SK-N-MC (cell line): ENCODE data around the gene PLXDC1.
"Not testable (repeated sequence)": the region's sequence is repeated elsewhere in the genome, so short reads cannot be mapped to it uniquely, and the experiment has no call there.

Experiments used
- DNase-seq: peaks from one replicate; pipeline ENCODE4 v3.0.0-alpha.2; 2011; ENCODE audit warnings: low read depth, low spot score
- H3K27ac ChIP-seq: fragments of 200-600 bp; sonication (generic); 2 replicates; pipeline ENCODE4 v1.5.1; 2016; ENCODE audit warnings: mixed run types
- H3K36me3 ChIP-seq: fragments of 200-600 bp; sonication (generic); 2 replicates; pipeline ENCODE4 v1.6.1; 2017; ENCODE audit warnings: antibody characterized with exemption, low read length, mixed read lengths; ENCODE audit not compliant: insufficient read depth
- H3K4me3 ChIP-seq: fragments of 200-600 bp; sonication (generic); 2 replicates; pipeline ENCODE4 v1.5.1; 2016
- H3K9ac ChIP-seq: fragments of 200-600 bp; sonication (generic); 2 replicates; pipeline ENCODE4 v1.8.0; 2017; ENCODE audit warnings: mixed run types, mixed read lengths; ENCODE audit not compliant: insufficient read length
- H3K9me3 ChIP-seq: fragments of 200-600 bp; sonication (generic); 2 replicates; pipeline ENCODE4 v1.6.1; 2017; ENCODE audit warnings: low read depth, mild to moderate bottlenecking, antibody characterized with exemption, low read length, moderate library complexity, mixed read lengths
- EZH2 ChIP-seq: fragments of 200-600 bp; sonication (generic); IDR thresholded peaks from one replicate; pipeline ENCODE4 v1.6.1; 2017; ENCODE audit warnings: antibody characterized with exemption
- FOXP2 ChIP-seq: optimal IDR thresholded peaks from 2 replicates; pipeline ENCODE3; 2011; ENCODE audit warnings: mild to moderate bottlenecking, moderate library complexity; ENCODE audit not compliant: insufficient read depth; ENCODE audit errors: extremely low read length, control extremely low read depth
- POLR2AphosphoS5 ChIP-seq: IDR thresholded peaks from 2 replicates; pipeline ENCODE4 v1.6.1; 2012; ENCODE audit warnings: mild to moderate bottlenecking, low read depth, low read length, borderline replicate concordance

PLXDC1 gene

GRCh38 chr17:39064819-39065218, 86.6 kb downstream of the PLXDC1 start:
- Histone ChIP-seq H3K27ac (no peak overlapping the region), H3K9ac (no peak overlapping the region), H3K4me3 (no peak overlapping the region), H3K9me3 (no peaks in the 10 kb centered on the region), H3K36me3 (no peaks in the 10 kb centered on the region)
- no peak for DNase-seq
- TF ChIP-seq FOXP2 (no peak), POLR2AphosphoS5 (no peak), EZH2 (no peak)

GRCh38 chr17:39064374-39064773, 87.1 kb downstream of the PLXDC1 start:
- no peak for TF ChIP-seq POLR2AphosphoS5
- no peak for TF ChIP-seq FOXP2
- TF ChIP-seq EZH2 = no peak
- H3K27ac ChIP-seq = no peak overlapping the region

GRCh38 chr17:39063681-39064069, 87.8 kb downstream of the PLXDC1 start:
- Histone ChIP-seq H3K27ac (no peak overlapping the region), H3K9ac (no peak overlapping the region), H3K36me3 (no peaks in the 10 kb centered on the region), H3K4me3 (no peak overlapping the region), H3K9me3 (no peaks in the 10 kb centered on the region)
- no peak for TF ChIP-seq POLR2AphosphoS5
- no peak for TF ChIP-seq FOXP2
- no peak for TF ChIP-seq EZH2
- DNase-seq = no peak

More at GRCh38 chr17:39064374-39064773, 87.1 kb downstream of the PLXDC1 start:
- H3K4me3 ChIP-seq = no peak overlapping the region
- no peak for DNase-seq
- H3K36me3 ChIP-seq = no peaks in the 10 kb centered on the region
- H3K9me3 ChIP-seq = no peaks in the 10 kb centered on the region
- H3K9ac ChIP-seq = no peak overlapping the region

- Histone ChIP-seq H3K27ac (no peak overlapping the region), H3K9ac (no peak overlapping the region), H3K36me3 (no peaks in the 10 kb centered on the region), H3K9me3 (no peaks in the 10 kb centered on the region), H3K4me3 (no peak overlapping the region)
- DNase-seq = no peak
- TF ChIP-seq POLR2AphosphoS5 (no peak), FOXP2 (no peak), EZH2 (no peak)
Observed at GRCh38 chr17:39062846-39063680, 88.4 kb downstream of the PLXDC1 start.

GRCh38 chr17:39058524-39058923, 92.9 kb downstream of the PLXDC1 start:
- Histone ChIP-seq H3K9me3 (no peaks in the 10 kb centered on the region; the same call in 1 of the 2 replicates), H3K9ac (no peak overlapping the region), H3K36me3 (no peaks in the 10 kb centered on the region), H3K4me3 (no peak overlapping the region), H3K27ac (no peak overlapping the region)
- TF ChIP-seq FOXP2 = no peak
- no peak for TF ChIP-seq EZH2
- no peak for TF ChIP-seq POLR2AphosphoS5
- DNase-seq = no peak

- no peaks in the 10 kb centered on the region; the same call in 1 of the 2 replicates for H3K9me3 ChIP-seq
- TF ChIP-seq FOXP2 (no peak), EZH2 (no peak), POLR2AphosphoS5 (no peak)
- no peak overlapping the region for H3K9ac ChIP-seq
- H3K36me3 ChIP-seq = no peaks in the 10 kb centered on the region
- no peak for DNase-seq
- no peak overlapping the region for H3K27ac ChIP-seq
- H3K4me3 ChIP-seq = peak overlapping the region; percentile 87
Observed at GRCh38 chr17:39057701-39058206, 93.7 kb downstream of the PLXDC1 start.

- no peak for TF ChIP-seq FOXP2
- TF ChIP-seq EZH2 = no peak
- no peak for TF ChIP-seq POLR2AphosphoS5
- H3K9me3 ChIP-seq = no peaks in the 10 kb centered on the region; the same call in 1 of the 2 replicates
- H3K27ac ChIP-seq = no peak overlapping the region
- no peak overlapping the region for H3K9ac ChIP-seq
- no peak overlapping the region for H3K4me3 ChIP-seq
- H3K36me3 ChIP-seq = no peaks in the 10 kb centered on the region
- no peak for DNase-seq
Observed at GRCh38 chr17:39054111-39054645, 97.3 kb downstream of the PLXDC1 start.

- DNase-seq, H3K36me3 ChIP-seq, H3K9ac ChIP-seq, H3K4me3 ChIP-seq, H3K9me3 ChIP-seq, H3K27ac ChIP-seq: not testable (repeated sequence)
Observed at GRCh38 chr17:39052423-39052822, 99.0 kb downstream of the PLXDC1 start.

- DNase-seq = no peak
- Histone ChIP-seq H3K9me3 (no peaks in the 10 kb centered on the region; the same call in 1 of the 2 replicates), H3K4me3 (no peak overlapping the region), H3K27ac (no peak overlapping the region), H3K36me3 (no peaks in the 10 kb centered on the region), H3K9ac (no peak overlapping the region)
- TF ChIP-seq FOXP2 (no peak), EZH2 (no peak), POLR2AphosphoS5 (no peak)
Observed at GRCh38 chr17:39051001-39051585, 100.3 kb downstream of the PLXDC1 start.
